PC-9 (cell line): ENCODE measurements around the gene NEURL1B. TPM values are rescaled to one million over a fixed set of nuclear protein-coding genes. Genes with fewer than 3 reads are reported as not detected.

ENCODE experiments used
- BruUV-seq: library from RNA; stranded (reverse); fragments of 400-500 nt; replicated peaks from 2 replicates; lab custom pipeline; 2021; lab: Mats Ljungman, UMichigan
- CTCF ChIA-PET: fragments of 300-600 bp; sonication (Branson Sonifier 250); formaldehyde crosslinking; loops from one replicate; lab custom pipeline; 2022; ENCODE audit warnings: antibody characterized with exemption; lab: Charles Lee
- POLR2A ChIA-PET: fragments of 300-600 bp; sonication (Branson Sonifier 250); formaldehyde crosslinking; loops from one replicate; lab custom pipeline; 2022; ENCODE audit warnings: antibody characterized with exemption; ENCODE audit not compliant: unreplicated experiment; lab: Charles Lee
- DNase-seq, 2 experiments: peaks; one replicate each; pipeline versions ENCODE4 v3.0.0 to v3.0.0-alpha.2; 2015 to 2022; ENCODE audit warnings: mixed read lengths in 1 of 2
- H2AFZ ChIP-seq: fragments of 200-600 bp; sonication (generic); 2 replicates; pipeline ENCODE4 v1.8.1; 2017; ENCODE audit warnings: antibody characterized with exemption
- H3F3A ChIP-seq: fragments of 200-600 bp; sonication (generic); 2 replicates; pipeline ENCODE4 v1.8.1; 2017; ENCODE audit warnings: antibody characterized with exemption, mild to moderate bottlenecking, low read depth; ENCODE audit not compliant: insufficient read depth
- H3K27ac ChIP-seq: fragments of 200-600 bp; sonication (generic); 2 replicates; pipeline ENCODE4 v1.6.1; 2016; ENCODE audit warnings: mixed run types
- H3K27me3 ChIP-seq: fragments of 200-600 bp; sonication (generic); 2 replicates; pipeline ENCODE4 v1.6.1; 2016; ENCODE audit warnings: low read depth, mixed run types; ENCODE audit not compliant: insufficient read depth
- H3K36me3 ChIP-seq: fragments of 200-600 bp; sonication (generic); 2 replicates; pipeline ENCODE4 v1.6.1; 2016; ENCODE audit warnings: low read depth, mixed run types
- H3K4me1 ChIP-seq: fragments of 200-600 bp; sonication (generic); replicated peaks from 2 replicates; pipeline ENCODE4 v1.6.1; 2016; ENCODE audit warnings: mixed run types; ENCODE audit not compliant: insufficient read depth
- H3K4me2 ChIP-seq: fragments of 200-600 bp; sonication (generic); 2 replicates; pipeline ENCODE4 v1.6.1; 2017; ENCODE audit warnings: mixed run types
- H3K4me3 ChIP-seq: fragments of 200-600 bp; sonication (generic); 2 replicates; pipeline ENCODE4 v1.6.1; 2016; ENCODE audit warnings: mixed run types
- H3K79me2 ChIP-seq: fragments of 200-600 bp; sonication (generic); 2 replicates; pipeline ENCODE4 v1.6.1; 2017; ENCODE audit warnings: low read depth, mixed run types
- H3K9me2 ChIP-seq: fragments of 200-600 bp; sonication (generic); 2 replicates; pipeline ENCODE4 v1.8.1; 2017; ENCODE audit warnings: mild to moderate bottlenecking; ENCODE audit not compliant: insufficient read depth
- H3K9me3 ChIP-seq: fragments of 200-600 bp; sonication (generic); 2 replicates; pipeline ENCODE4 v1.8.1; 2016; ENCODE audit warnings: low read depth; ENCODE audit not compliant: insufficient read depth
- H4K20me1 ChIP-seq: fragments of 200-600 bp; sonication (generic); 2 replicates; pipeline ENCODE4 v1.8.1; 2017; ENCODE audit not compliant: insufficient read depth
- CTCF ChIP-seq: fragments of 200-600 bp; sonication (generic); conservative IDR thresholded peaks from 2 replicates; pipeline ENCODE4 v1.6.1; 2017; ENCODE audit warnings: mixed run types, antibody characterized with exemption, mild to moderate bottlenecking, moderate library complexity
- EZH2 ChIP-seq: fragments of 200-600 bp; sonication (generic); IDR thresholded peaks from 2 replicates; pipeline ENCODE4 v1.8.0; 2017; ENCODE audit warnings: antibody characterized with exemption, low read depth
- intact Hi-C: fragments of 100-400 bp; cut with micrococcal nuclease; formaldehyde crosslinking; loops from one replicate; pipeline ENCODE4 v1.10.0; 2022; ENCODE audit not compliant: unreplicated experiment
- total RNA-seq: library from RNA; stranded (reverse); gene quantifications from 2 replicates; pipeline ENCODE4 v1.2.3, GENCODE V29; 2021

NEURL1B gene
- total RNA-seq, 1 experiment from 2014 or later = 14.3 TPM

GRCh38 chr5:172721455-172722326 is 80.6 kb downstream of the NEURL1B start:
- BruUV-seq = no TSS peak
- CTCF ChIA-PET = no interaction called here

GRCh38 chr5:172722327-172722815 is 81.3 kb downstream of the NEURL1B start:
- Histone ChIP-seq H4K20me1 (no peaks in the 10 kb centered on the region), H3K9me3 (no peaks in the 10 kb centered on the region), H3K36me3 (no peaks in the 10 kb centered on the region), H3K79me2 (no peaks in the 10 kb centered on the region), H3F3A (no peaks in the 10 kb centered on the region), H2AFZ (no peak overlapping the region), H3K9me2 (no peaks in the 10 kb centered on the region), H3K4me2 (no peak overlapping the region), H3K4me3 (no peak overlapping the region), H3K27me3 (no peaks in the 10 kb centered on the region), H3K27ac (no peak overlapping the region), H3K4me1 (no peaks in the 10 kb centered on the region)
- no peak for DNase-seq
- intact Hi-C loops = no loop called here
- POLR2A ChIA-PET = interaction anchor here (0.6 kb wide), 1 partner anchor 339 kb away, joined by 3 read pairs; no protein-coding TSS in a partner anchor
- no TSS peak for BruUV-seq
- TF ChIP-seq CTCF = no peak
- TF ChIP-seq EZH2 = no peak
- CTCF ChIA-PET = interaction anchor here (0.6 kb wide), 1 partner anchor 205 kb away, joined by 3 read pairs; no protein-coding TSS in a partner anchor

More at GRCh38 chr5:172721455-172722326, 80.6 kb downstream of the NEURL1B start:
- TF ChIP-seq EZH2 = no peak
- TF ChIP-seq CTCF = no peak
- Histone ChIP-seq H3K4me3 (no peak overlapping the region), H4K20me1 (no peaks in the 10 kb centered on the region), H3K4me1 (0 out of 2 replicates have a peak, but pooled peaks cover 3% of the 10 kb centered on the region), H3K79me2 (no peaks in the 10 kb centered on the region), H3K9me2 (no peaks in the 10 kb centered on the region), H3F3A (no peaks in the 10 kb centered on the region), H3K36me3 (no peaks in the 10 kb centered on the region), H3K27me3 (no peaks in the 10 kb centered on the region), H2AFZ (no peak overlapping the region), H3K9me3 (no peaks in the 10 kb centered on the region), H3K27ac (no peak overlapping the region), H3K4me2 (no peak overlapping the region)
- no peak for DNase-seq
- POLR2A ChIA-PET = no interaction called here
- intact Hi-C loops = no loop called here

GRCh38 chr5:172723508-172723907 is 82.4 kb downstream of the NEURL1B start:
- Histone ChIP-seq H3K79me2 (no peaks in the 10 kb centered on the region), H3F3A (no peaks in the 10 kb centered on the region), H3K36me3 (no peaks in the 10 kb centered on the region), H2AFZ (no peak overlapping the region), H3K4me2 (no peak overlapping the region), H3K4me1 (no peaks in the 10 kb centered on the region), H3K9me2 (no peaks in the 10 kb centered on the region), H4K20me1 (no peaks in the 10 kb centered on the region), H3K9me3 (no peaks in the 10 kb centered on the region), H3K27me3 (no peaks in the 10 kb centered on the region), H3K4me3 (no peak overlapping the region), H3K27ac (no peak overlapping the region)
- intact Hi-C loops = no loop called here
- BruUV-seq = no TSS peak
- DNase-seq = no peak
- no peak for TF ChIP-seq EZH2
- no peak for TF ChIP-seq CTCF
- ChIA-PET CTCF (no interaction called here), POLR2A (no interaction called here)
